ENCODE data around the gene ENO4.

GRCh38 chr10:116831086-116831485, 18.2 kb upstream of the ENO4 start:
- TF ChIP-seq CTCF (IDR thresholded peaks at IDR 0.05) (no peak), POLR2AphosphoS5 (IDR thresholded peaks at IDR 0.05) (no peak)

Data from prostate gland (tissue), 2 donors.